Nephron (organoid): Measurements from ENCODE around the gene ERCC2.

Source experiments
- H3K27ac Mint-ChIP-seq, 3 experiments: 2 replicates each; pipeline ENCODE4 v1.8.0; 2020; ENCODE audit warnings: mixed read lengths in 3 of 3, mild to moderate bottlenecking in 2 of 3, moderate library complexity in 1 of 3
- H3K27me3 Mint-ChIP-seq: 2 replicates; pipeline ENCODE4 v1.8.0; 2021; ENCODE audit warnings: low read depth, mild to moderate bottlenecking, moderate library complexity, mixed read lengths
- H3K36me3 Mint-ChIP-seq: 2 replicates; pipeline ENCODE4 v1.8.0; 2020; ENCODE audit warnings: low read depth, mixed read lengths
- H3K4me1 Mint-ChIP-seq: 2 replicates; pipeline ENCODE4 v1.8.0; 2020; ENCODE audit warnings: mixed read lengths
- H3K4me3 Mint-ChIP-seq, 3 experiments: 2 replicates each; pipeline ENCODE4 v1.8.0; 2020; ENCODE audit warnings: mild to moderate bottlenecking in 3 of 3, mixed read lengths in 3 of 3, moderate library complexity in 2 of 3
- H3K9me3 Mint-ChIP-seq: 2 replicates; pipeline ENCODE4 v1.8.0; 2020; ENCODE audit warnings: mixed read lengths
- TF ChIP-seq, protein P1 (sequence below), 3 experiments: fragments of 200-600 bp; sonication (generic); IDR thresholded peaks; one replicate each; pipeline ENCODE4 v1.5.0; 2021; ENCODE audit warnings: antibody characterized with exemption in 3 of 3; ENCODE audit not compliant: unreplicated experiment in 3 of 3

The ERCC2 gene

DNA sequence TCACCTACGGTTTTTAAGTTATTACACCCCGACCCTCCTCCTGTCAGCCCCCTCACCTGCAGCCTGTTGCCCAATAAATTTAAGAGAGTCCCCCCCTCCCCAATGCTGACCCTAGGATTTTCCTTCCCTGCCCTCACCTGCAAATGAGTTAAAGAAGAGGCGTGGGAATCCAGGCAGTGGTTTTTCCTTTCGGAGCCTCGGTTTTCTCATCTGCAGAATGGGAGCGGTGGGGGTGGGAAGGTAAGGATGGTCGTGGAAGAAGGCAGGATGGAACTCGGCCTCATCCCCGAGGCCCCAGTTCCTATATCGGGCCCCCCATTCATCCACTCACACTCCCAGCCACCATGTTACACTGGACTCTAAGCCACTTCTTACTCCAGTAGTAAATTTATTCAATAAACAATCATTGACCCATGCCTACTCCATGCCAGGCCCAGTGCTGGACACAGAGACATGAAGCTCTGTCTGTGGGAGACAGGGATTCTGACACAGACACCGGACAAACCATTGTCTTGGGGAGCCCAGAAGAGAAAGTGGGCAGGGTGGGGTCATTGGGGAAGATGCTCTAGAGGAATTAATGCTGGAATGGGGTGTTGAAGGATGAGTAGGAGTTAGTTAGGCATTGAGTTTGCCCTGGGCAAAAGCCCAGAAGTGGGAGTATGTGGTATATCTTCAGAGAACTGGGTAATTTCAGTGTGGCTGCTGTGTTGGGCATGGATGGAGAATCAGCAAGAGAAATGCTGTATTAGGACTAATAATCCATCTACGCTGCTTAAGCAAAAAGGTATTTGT, 66.9 kb downstream of the ERCC2 start:
- Mint-ChIP-seq H3K27me3 (no peaks in the 10 kb centered on the region), H3K4me3 (no peak overlapping the region), H3K27ac (no peak overlapping the region), H3K4me1 (peaks cover 18% of the 10 kb centered on the region), H3K36me3 (peaks cover 29% of the 10 kb centered on the region), H3K9me3 (no peaks in the 10 kb centered on the region)
- TF ChIP-seq, protein P1, sequence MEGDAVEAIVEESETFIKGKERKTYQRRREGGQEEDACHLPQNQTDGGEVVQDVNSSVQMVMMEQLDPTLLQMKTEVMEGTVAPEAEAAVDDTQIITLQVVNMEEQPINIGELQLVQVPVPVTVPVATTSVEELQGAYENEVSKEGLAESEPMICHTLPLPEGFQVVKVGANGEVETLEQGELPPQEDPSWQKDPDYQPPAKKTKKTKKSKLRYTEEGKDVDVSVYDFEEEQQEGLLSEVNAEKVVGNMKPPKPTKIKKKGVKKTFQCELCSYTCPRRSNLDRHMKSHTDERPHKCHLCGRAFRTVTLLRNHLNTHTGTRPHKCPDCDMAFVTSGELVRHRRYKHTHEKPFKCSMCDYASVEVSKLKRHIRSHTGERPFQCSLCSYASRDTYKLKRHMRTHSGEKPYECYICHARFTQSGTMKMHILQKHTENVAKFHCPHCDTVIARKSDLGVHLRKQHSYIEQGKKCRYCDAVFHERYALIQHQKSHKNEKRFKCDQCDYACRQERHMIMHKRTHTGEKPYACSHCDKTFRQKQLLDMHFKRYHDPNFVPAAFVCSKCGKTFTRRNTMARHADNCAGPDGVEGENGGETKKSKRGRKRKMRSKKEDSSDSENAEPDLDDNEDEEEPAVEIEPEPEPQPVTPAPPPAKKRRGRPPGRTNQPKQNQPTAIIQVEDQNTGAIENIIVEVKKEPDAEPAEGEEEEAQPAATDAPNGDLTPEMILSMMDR (IDR thresholded peaks at IDR 0.05; ENCODE audit: unreplicated experiment in 3 of 3), result no peak

DNA sequence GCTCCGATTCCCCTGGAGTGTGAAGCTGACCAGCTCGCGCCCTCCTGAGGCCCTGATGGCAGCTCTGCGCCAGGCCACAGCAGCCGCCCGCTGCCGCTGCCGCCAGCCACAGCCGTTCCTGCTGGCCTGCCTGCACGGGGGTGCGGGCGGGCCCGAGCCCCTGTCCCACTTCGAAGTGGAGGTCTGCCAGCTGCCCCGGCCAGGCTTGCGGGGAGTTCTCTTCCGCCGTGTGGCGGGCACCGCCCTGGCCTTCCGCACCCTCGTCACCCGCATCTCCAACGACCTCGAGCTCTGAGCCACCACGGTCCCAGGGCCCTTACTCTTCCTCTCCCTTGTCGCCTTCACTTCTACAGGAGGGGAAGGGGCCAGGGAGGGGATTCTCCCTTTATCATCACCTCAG, 68.0 kb downstream of the ERCC2 start:
- H3K4me1 Mint-ChIP-seq, result peaks cover 18% of the 10 kb centered on the region
- no peaks in the 10 kb centered on the region for H3K27me3 Mint-ChIP-seq
- H3K27ac Mint-ChIP-seq, result no peak overlapping the region
- H3K36me3 Mint-ChIP-seq, result peaks cover 34% of the 10 kb centered on the region
- TF ChIP-seq, protein P1 (IDR thresholded peaks at IDR 0.05; ENCODE audit: unreplicated experiment in 3 of 3), result no peak
- no peak overlapping the region for H3K4me3 Mint-ChIP-seq
- H3K9me3 Mint-ChIP-seq, result no peaks in the 10 kb centered on the region
